Measurements from ENCODE around the gene DNAJC17. TPM values are rescaled to one million over a fixed set of nuclear protein-coding genes. Genes with fewer than 3 reads are reported as not detected.

The DNAJC17 gene
- polyA plus RNA-seq, 2 of the 4 experiments (the other 2 are of a cell fraction): 22.3 to 24.4 TPM

- FAIRE-seq: no peak
- TF ChIP-seq FOSL2 (IDR thresholded peaks at IDR 0.05): no peak
- no peak for TF ChIP-seq FOSL2 (CRISPR knock-in tag; IDR thresholded peaks at IDR 0.05)
- no peak for TF ChIP-seq USF2 (IDR thresholded peaks at IDR 0.05)
- H3K4me3 ChIP-seq: no peak overlapping the region
- 0 out of 3 replicates have a peak overlapping the region, but pooled peaks have one; percentile 43 for H3K4me2 ChIP-seq
- no peak for ATAC-seq
- H3K9me3 ChIP-seq: no peaks in the 10 kb centered on the region
- POLR2A ChIA-PET: no interaction called here
- peaks cover 14% of the 10 kb centered on the region for H3K4me1 ChIP-seq
- DNase-seq (ENCODE audit: low read depth in 1 of 2, low spot score in 1 of 2): no peak
- peak overlapping the region in 1 of 2 experiments; percentile 8; a peak in 2 of 6 replicates for H3K27ac ChIP-seq
- WGBS (ENCODE audit: missing lambda C conversion rate): 78% methylated on average over 2 of the region's 2 CpGs
- CTCF ChIA-PET: interaction anchor here (1.3 to 1.4 kb wide), 3 partner anchors 9 to 41 kb away, joined by 3 to 10 read pairs (median 5); no protein-coding TSS in a partner anchor
These were observed 63.8 kb downstream of the DNAJC17 start for GRCh38 chr15:40743485-40743901.

GRCh38 chr15:40739854-40740253, 67.4 kb downstream of the DNAJC17 start:
- DNase-seq (ENCODE audit: low read depth in 1 of 2, low spot score in 1 of 2) (no peak), FAIRE-seq (no peak), ATAC-seq (peak in 1 of 2 experiments; percentile 42; a peak in 1 of 6 replicates)
- peaks cover 14% of the 10 kb centered on the region for H3K4me1 ChIP-seq
- H3K27ac ChIP-seq: no peak overlapping the region
- no peak for TF ChIP-seq HOXA7 (CRISPR knock-in tag; IDR thresholded peaks at IDR 0.05)
- CTCF ChIA-PET: interaction anchor here (0.9 to 1.9 kb wide), 6 partner anchors 9 to 154 kb away, joined by 3 to 5 read pairs (median 4); partner anchors contain the start of gene VPS18
- no peak overlapping the region for H3K4me2 ChIP-seq
- no peak overlapping the region for H3K4me3 ChIP-seq
- 76% methylated on average over 2 of the region's 2 CpGs for WGBS (ENCODE audit: missing lambda C conversion rate)
- POLR2A ChIA-PET: no interaction called here
- no peaks in the 10 kb centered on the region for H3K9me3 ChIP-seq

GRCh38 chr15:40739047-40739446, 68.2 kb downstream of the DNAJC17 start:
- WGBS (ENCODE audit: missing lambda C conversion rate): 33% methylated on average over 1 of the region's 2 CpGs
- no peaks in the 10 kb centered on the region for H3K9me3 ChIP-seq
- no peak for ATAC-seq
- ChIA-PET CTCF (interaction anchor here (1.1 to 1.9 kb wide), 6 partner anchors 10 to 155 kb away, joined by 3 to 5 read pairs (median 4); partner anchors contain the start of gene VPS18), POLR2A (no interaction called here)
- H3K4me2 ChIP-seq: no peak overlapping the region
- peaks cover 7% of the 10 kb centered on the region for H3K4me1 ChIP-seq
- no peak overlapping the region for H3K27ac ChIP-seq
- no peak for DNase-seq (ENCODE audit: low read depth in 1 of 2, low spot score in 1 of 2)
- FAIRE-seq: no peak
- TF ChIP-seq ESRRA (IDR thresholded peaks at IDR 0.05; ENCODE audit: borderline replicate concordance, low read length) (no peak), HDAC2 (IDR thresholded peaks at IDR 0.05) (no peak), HES2 (IDR thresholded peaks at IDR 0.05) (no peak), KDM5A (IDR thresholded peaks at IDR 0.05) (no peak), CTCF (IDR thresholded peaks at IDR 0.05) (no peak), MAZ (IDR thresholded peaks at IDR 0.05; ENCODE audit: borderline replicate concordance, low read depth, low read length) (no peak), RCOR1 (IDR thresholded peaks at IDR 0.05; ENCODE audit: low read depth, low read length) (no peak), TP53 (CRISPR knock-in tag; IDR thresholded peaks at IDR 0.05) (no peak), EHMT2 (IDR thresholded peaks at IDR 0.05; ENCODE audit: low read depth) (no peak), EHF (CRISPR knock-in tag; IDR thresholded peaks at IDR 0.05) (no peak), RFX5 (IDR thresholded peaks at IDR 0.05) (no peak), NR3C1 (IDR thresholded peaks at IDR 0.05) (no peak), HOXB5 (CRISPR knock-in tag; IDR thresholded peaks at IDR 0.05) (no peak), JUN (IDR thresholded peaks at IDR 0.05) (no peak), CBX2 (IDR thresholded peaks at IDR 0.05; ENCODE audit: borderline replicate concordance, low read depth) (no peak), CHD4 (IDR thresholded peaks at IDR 0.05; ENCODE audit: borderline replicate concordance) (no peak)
- H3K4me3 ChIP-seq: no peak overlapping the region

All from A549 (cell line).